ENCODE results near the gene SLC37A1.

SLC37A1 gene

DNA sequence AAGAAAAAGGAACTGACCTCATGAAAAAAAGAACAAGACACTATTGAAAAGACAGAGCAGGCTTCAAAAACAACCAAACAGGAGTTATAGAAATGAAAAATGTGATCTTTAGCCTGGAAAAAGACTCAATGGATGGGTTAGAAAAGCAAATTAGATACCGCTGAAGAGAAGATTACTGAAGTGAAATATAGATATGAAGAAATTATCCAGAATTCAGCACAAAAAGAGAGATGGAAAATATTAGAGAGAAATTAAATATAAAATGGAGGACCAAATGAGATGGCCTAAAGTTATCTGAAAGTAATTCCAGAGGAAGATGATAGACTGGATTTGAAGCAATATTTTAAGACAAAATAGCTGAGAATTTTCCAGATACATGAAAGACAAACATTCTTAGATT lies 63.0 kb downstream of the SLC37A1 start:
- Histone ChIP-seq H3K27me3 (no peaks in the 10 kb centered on the region), H3K36me3 (peaks cover 54% of the 10 kb centered on the region), H3K9me3 (no peaks in the 10 kb centered on the region), H3K4me3 (ENCODE audit: low read depth in 1 of 2, low read length in 1 of 2) (no peak overlapping the region), H3K27ac (no peak overlapping the region), H3K4me1 (ENCODE audit: control insufficient read depth in 1 of 2, insufficient read depth in 1 of 2, low read depth in 1 of 2, low read length in 1 of 2) (no peaks in the 10 kb centered on the region)
- TF ChIP-seq, protein P1, sequence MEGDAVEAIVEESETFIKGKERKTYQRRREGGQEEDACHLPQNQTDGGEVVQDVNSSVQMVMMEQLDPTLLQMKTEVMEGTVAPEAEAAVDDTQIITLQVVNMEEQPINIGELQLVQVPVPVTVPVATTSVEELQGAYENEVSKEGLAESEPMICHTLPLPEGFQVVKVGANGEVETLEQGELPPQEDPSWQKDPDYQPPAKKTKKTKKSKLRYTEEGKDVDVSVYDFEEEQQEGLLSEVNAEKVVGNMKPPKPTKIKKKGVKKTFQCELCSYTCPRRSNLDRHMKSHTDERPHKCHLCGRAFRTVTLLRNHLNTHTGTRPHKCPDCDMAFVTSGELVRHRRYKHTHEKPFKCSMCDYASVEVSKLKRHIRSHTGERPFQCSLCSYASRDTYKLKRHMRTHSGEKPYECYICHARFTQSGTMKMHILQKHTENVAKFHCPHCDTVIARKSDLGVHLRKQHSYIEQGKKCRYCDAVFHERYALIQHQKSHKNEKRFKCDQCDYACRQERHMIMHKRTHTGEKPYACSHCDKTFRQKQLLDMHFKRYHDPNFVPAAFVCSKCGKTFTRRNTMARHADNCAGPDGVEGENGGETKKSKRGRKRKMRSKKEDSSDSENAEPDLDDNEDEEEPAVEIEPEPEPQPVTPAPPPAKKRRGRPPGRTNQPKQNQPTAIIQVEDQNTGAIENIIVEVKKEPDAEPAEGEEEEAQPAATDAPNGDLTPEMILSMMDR (IDR thresholded peaks at IDR 0.05): no peak

DNA sequence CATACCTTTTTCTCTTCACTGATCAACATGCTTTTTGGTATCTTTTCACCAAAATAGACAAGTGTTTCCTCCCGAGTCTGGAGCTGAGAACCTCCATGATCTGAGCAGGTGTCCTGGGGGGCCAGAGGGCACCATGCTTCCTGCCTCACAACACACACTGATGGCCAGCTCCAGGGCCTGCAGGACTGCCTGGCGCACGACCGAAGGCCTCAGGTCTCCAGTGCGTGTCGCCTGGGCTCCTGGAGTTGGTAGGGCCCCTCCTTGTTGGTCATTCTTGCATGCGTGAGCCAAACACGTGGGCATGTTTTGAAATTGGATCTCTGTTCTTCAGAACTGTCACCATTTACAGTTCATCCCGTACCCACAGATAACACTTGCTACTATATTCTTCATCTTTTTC lies 64.4 kb downstream of the SLC37A1 start:
- H3K27me3 ChIP-seq: no peaks in the 10 kb centered on the region
- no peak overlapping the region for H3K4me3 ChIP-seq (ENCODE audit: low read depth in 1 of 2, low read length in 1 of 2)
- H3K9me3 ChIP-seq: no peaks in the 10 kb centered on the region
- no peaks in the 10 kb centered on the region for H3K4me1 ChIP-seq (ENCODE audit: control insufficient read depth in 1 of 2, insufficient read depth in 1 of 2, low read depth in 1 of 2, low read length in 1 of 2)
- H3K36me3 ChIP-seq: peaks cover 46% of the 10 kb centered on the region
- TF ChIP-seq, protein P1 (IDR thresholded peaks at IDR 0.05): no peak
- H3K27ac ChIP-seq: no peak overlapping the region

DNA sequence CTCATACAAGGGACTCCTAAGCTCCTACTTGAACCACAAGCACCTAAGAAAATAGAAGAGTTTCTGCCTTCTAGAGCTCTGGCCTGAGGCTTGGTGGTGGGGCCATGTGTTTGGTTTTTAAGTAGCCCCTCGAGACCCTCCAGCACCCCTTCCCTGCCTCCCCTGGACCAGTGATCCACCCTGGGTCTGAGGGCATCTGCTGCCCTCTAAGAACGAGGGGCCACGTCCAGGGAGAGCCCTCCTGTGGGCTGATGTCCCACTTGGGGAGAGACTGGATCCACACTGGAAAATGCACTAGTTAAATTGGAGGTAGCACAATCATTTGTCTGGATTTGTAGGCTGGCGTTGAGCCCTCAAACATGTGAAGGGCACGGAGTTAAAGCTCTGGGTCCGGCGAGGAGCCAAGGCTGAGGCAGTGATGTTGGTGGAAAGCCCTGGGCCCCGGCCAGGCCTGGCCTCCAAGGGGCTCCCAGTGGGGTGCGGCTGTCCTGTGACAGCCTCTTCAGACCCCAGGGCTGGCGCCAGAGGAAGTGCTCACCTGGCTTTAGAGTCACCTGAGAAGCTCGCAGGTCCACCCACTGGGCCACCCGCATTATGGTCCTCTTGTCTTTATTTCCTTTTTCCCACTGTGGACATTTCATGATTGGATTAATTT lies 65.2 kb downstream of the SLC37A1 start:
- no peaks in the 10 kb centered on the region for H3K4me1 ChIP-seq (ENCODE audit: control insufficient read depth in 1 of 2, insufficient read depth in 1 of 2, low read depth in 1 of 2, low read length in 1 of 2)
- TF ChIP-seq, protein P1 (IDR thresholded peaks at IDR 0.05): no peak
- no peaks in the 10 kb centered on the region for H3K9me3 ChIP-seq
- H3K4me3 ChIP-seq (ENCODE audit: low read depth in 1 of 2, low read length in 1 of 2): no peak overlapping the region
- peaks cover 37% of the 10 kb centered on the region for H3K36me3 ChIP-seq
- H3K27ac ChIP-seq: no peak overlapping the region
- no peaks in the 10 kb centered on the region for H3K27me3 ChIP-seq

DNA sequence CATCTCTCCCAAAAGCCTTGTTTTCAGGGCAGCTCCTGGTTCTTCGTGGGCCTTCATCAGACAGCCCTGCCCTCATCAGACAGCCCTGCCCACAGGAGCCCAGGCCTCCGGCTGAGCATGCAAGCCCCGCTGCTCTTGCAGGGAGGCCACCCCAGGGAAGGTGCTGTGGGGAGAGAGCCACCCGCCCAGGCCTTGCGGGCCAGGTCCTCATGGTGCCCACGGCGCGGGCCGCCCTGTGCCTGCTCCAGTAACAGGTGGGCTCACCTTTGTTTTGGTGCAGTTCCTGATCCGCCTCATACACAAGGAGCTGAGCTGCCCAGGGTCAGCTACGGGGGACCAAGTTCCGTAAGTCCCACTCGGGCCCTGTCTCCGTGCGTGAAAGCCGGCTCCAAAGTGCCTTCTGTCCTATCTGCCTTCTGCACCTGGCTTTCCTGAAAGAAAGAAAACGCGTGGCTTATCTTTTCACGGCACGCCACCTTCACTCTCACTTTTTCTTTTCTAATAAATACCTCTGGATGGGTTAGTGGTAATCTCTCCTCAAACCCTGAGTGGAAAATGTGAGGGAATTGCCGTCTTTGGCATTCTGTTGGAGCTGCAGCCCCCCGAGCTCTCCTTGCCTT lies 65.9 kb downstream of the SLC37A1 start:
- no peaks in the 10 kb centered on the region for H3K27me3 ChIP-seq
- no peak overlapping the region for H3K4me3 ChIP-seq (ENCODE audit: low read depth in 1 of 2, low read length in 1 of 2)
- H3K36me3 ChIP-seq: peaks cover 30% of the 10 kb centered on the region
- H3K9me3 ChIP-seq: no peaks in the 10 kb centered on the region
- H3K4me1 ChIP-seq (ENCODE audit: control insufficient read depth in 1 of 2, insufficient read depth in 1 of 2, low read depth in 1 of 2, low read length in 1 of 2): no peaks in the 10 kb centered on the region
- TF ChIP-seq, protein P1 (IDR thresholded peaks at IDR 0.05): no peak
- no peak overlapping the region for H3K27ac ChIP-seq

DNA sequence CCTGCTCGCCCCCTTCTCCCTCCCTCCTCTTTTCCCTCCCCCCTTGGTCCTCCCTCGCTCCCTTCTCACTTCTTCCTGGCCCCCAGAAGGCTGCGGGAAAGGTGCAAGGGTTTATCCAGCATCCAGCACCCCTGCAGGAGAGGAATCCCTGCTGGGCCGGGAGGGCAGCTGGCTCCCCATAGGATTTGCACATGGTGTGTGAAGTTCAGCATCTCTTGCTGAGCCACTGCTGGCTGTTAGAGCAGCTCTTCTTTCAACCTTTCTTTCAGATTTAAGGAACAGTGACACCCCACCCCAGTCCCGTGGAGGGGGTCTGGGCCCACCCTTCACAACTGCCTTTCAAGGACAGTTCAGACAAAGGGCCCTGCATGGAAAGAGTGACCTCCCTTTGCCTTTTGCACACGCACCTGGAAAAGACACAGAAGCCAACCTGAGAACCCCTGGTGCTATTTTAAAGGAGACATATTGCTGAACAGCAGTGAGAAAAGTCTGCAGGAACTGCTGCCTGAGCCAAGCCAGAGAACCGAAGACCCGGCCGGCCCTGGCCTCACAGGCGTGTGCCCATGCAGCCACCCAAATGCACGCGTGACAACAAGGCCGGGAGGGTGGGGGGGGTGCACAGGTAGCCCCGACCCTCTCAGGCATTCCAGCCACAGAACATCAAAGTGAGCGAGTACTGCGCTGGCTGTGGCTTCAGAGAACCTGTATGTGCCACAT lies 66.6 kb downstream of the SLC37A1 start:
- H3K27ac ChIP-seq: no peak overlapping the region
- no peaks in the 10 kb centered on the region for H3K9me3 ChIP-seq
- H3K4me1 ChIP-seq (ENCODE audit: control insufficient read depth in 1 of 2, insufficient read depth in 1 of 2, low read depth in 1 of 2, low read length in 1 of 2): no peaks in the 10 kb centered on the region
- H3K4me3 ChIP-seq (ENCODE audit: low read depth in 1 of 2, low read length in 1 of 2): no peak overlapping the region
- no peaks in the 10 kb centered on the region for H3K27me3 ChIP-seq
- TF ChIP-seq, protein P1 (IDR thresholded peaks at IDR 0.05): no peak
- peaks cover 24% of the 10 kb centered on the region for H3K36me3 ChIP-seq
